Activated T-cell treated with anti-CD3 and anti-CD28 coated beads for 48 hours (primary cell): ENCODE data around the gene MRM2.

Source experiments
- DNase-seq: peaks from one replicate; pipeline ENCODE4 v3.0.0-alpha.2; 2020; ENCODE audit warnings: low read depth

MRM2 gene

GRCh38 chr7:2222516-2222915 is 19.5 kb downstream of the MRM2 start:
- DNase-seq: no peak

GRCh38 chr7:2220954-2221353 is 21.1 kb downstream of the MRM2 start:
- DNase-seq: no peak

DNA sequence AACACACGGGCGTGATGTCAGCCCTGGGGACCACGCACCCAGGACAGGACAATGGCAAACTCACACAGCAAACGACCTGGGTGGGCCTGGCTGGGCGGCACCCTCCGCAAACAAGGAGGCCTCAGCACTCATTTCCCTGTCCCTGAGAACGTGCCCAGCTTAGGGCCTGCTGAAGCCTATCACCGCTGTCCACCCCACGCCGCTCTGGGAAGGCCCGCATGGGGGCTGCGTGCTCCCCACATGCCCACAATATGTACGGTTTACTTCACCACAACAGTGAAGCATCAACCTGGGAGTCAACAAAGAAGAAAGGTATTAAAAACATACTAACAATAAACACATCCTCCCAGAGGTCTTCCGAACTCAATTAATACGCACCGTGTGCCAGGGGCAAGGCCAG is 21.5 kb downstream of the MRM2 start:
- no peak for DNase-seq

DNA sequence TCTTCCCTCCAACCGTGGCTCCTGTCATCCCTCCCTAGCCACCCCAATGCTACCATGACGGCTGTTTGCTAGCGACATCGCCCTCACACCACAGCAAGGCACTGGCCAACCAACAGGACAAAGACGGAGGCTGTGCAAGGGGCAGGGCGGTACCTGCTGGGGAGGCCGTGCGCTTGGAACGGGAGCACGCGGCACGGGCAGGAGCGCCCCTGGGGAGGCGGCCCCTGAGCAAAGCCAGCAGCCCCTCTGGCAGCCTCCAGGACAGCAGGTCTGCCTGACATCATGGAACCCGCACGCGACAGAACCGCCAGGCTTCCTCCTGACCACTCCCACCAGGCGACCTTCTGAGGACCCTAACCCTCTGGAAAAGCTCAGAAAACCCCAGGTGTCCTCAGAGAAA is 22.0 kb downstream of the MRM2 start:
- DNase-seq: no peak

DNA sequence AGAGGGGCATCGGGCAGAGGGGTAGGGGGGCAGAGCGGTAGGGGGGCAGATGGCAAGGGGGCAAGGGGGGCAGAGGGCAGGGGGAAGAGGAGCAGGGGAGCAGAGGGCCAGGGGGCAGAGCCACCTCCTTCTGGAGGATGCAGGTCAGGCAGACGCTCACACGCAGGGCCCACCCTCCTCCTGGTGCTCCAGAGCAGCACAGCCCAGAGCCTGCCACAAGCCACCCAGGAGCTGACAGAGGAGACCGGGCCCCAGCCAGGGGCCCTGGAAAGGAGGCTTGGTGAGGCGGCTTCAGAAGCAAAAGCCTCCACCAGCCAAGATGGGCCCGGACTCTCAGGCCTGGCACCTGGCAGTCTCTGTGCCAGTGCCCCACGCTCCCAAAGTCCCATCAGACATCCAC is 22.4 kb downstream of the MRM2 start:
- DNase-seq: no peak

GRCh38 chr7:2219136-2219535 is 22.9 kb downstream of the MRM2 start:
- DNase-seq: no peak

- no peak for DNase-seq
Observed at GRCh38 chr7:2218444-2218785, 23.6 kb downstream of the MRM2 start.

DNA sequence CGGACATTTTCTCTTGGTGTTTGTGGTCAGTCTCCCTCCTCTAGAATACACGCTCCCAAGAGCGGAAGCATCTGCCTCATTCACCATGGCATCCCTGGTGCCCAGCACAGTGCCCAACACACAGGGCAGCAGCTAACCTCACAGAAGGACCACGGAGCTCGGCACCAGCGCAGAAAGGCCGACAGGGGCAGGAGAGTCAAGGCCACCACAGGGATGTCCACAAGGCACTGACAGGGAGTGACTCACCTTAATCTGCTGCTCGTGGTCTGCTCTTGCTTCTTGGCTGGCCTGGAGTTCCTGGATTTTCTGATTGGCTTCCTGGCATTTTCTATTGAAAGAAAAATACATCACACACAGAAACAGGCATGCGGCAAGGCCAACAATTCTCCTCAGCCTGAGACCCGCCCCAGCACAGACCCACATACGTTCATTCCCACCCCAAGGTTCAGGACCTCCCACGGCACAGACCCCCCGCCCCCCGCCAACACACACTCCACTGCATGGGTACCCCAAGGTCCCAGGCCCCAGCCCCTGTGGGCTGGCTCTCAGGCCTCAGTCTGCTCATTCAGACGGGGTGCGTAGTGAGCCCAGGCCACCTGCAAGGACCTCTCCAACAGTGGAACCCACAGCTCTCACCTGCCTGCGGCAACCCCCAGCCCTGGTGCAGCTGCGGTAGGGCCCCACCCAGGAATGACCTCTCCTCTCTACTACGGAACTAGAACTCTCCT is 24.1 kb downstream of the MRM2 start:
- no peak for DNase-seq

- DNase-seq: no peak
Observed at GRCh38 chr7:2217206-2217605, 24.8 kb downstream of the MRM2 start.

DNA sequence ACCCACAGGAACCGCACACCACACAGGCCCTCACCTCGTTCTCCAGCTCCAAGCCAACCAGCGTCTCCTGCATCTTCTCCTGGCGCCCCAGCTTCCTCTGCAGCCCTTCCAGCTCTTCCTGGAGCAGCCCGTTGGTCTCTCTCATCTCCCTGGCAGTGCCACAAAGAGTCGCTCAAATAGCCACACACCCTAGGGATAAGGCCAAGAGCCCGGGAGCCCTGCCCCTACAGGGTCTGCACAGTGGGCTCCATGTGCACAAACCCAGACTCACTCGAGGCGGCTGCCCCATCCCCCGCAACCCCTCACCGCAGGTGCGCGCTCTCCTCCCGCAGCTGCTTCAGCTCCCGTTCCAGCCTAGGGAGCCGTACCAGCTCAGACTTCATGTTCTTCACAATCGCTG is 26.2 kb downstream of the MRM2 start:
- no peak for DNase-seq

DNA sequence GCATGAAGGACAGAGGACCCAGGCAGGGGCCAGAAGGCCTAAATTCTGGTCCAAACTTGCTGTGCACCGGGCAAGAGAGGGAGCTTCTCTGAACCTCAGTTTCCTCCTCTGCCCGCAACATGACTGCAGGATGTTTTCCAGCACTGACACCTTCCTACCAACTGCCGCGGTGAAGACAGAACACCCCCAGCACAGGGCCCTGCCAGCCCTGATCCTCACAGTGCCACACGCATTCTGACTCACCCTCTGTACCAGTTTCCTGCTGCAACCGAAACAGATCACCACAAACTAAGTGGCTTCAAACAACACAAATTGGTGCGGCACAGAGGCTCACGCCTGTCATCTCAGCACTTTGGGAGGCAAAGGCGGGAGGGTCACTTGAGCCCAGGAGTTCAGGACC is 27.4 kb downstream of the MRM2 start:
- no peak for DNase-seq

GRCh38 chr7:2213551-2214215 is 28.3 kb downstream of the MRM2 start:
- DNase-seq: no peak

DNA sequence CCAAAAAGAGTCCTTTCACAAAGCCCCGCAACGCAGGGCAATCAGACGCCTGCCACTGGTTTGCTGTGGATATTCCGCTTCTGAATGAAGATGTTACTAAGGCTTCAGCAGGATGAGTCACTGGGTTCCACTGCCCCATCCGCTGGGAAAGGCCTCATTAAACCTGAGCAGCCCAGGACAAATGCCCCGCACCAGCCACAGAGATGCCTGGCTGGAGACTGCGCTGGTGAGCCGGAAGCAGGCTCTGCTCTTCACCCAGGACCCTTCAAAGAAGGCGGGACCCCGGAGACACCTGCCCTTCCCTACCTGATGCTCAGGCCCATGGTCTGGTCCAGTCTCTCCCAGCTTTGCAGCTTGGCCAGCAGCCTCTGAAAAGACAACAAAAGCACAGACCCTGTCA is 29.1 kb downstream of the MRM2 start:
- no peak for DNase-seq

- no peak for DNase-seq
Observed at GRCh38 chr7:2211926-2212325, 30.1 kb downstream of the MRM2 start.

DNA sequence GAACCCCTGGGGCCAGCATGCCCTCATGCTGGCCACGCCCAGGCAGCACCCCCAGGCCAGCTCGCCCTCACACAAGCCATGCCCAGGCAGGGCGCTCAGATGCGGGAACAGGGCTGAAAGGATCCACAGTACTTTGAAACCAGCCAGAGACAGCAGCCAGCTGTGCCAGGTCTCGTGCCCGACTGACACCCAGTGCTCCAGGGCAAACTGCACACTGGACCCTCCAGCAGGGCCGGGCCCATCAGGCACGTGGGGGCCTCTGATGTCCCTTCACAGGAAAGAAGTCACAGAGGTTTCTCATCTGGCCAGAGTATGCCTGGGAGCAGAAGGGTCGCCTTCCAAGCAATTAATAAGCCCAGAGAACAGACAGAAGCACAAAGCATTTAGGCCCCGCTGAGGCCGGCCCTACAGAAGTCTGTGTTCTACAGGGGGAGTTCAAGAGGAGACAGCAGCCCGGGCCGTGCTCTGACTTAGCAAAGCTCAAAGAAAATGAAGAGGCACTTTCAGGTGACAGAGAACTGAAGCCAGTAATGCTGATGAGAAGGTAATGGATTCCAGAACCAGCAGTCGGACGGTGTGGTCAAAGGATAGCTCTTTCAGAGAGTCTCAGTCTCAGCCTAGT is 30.6 kb downstream of the MRM2 start:
- DNase-seq: no peak

DNA sequence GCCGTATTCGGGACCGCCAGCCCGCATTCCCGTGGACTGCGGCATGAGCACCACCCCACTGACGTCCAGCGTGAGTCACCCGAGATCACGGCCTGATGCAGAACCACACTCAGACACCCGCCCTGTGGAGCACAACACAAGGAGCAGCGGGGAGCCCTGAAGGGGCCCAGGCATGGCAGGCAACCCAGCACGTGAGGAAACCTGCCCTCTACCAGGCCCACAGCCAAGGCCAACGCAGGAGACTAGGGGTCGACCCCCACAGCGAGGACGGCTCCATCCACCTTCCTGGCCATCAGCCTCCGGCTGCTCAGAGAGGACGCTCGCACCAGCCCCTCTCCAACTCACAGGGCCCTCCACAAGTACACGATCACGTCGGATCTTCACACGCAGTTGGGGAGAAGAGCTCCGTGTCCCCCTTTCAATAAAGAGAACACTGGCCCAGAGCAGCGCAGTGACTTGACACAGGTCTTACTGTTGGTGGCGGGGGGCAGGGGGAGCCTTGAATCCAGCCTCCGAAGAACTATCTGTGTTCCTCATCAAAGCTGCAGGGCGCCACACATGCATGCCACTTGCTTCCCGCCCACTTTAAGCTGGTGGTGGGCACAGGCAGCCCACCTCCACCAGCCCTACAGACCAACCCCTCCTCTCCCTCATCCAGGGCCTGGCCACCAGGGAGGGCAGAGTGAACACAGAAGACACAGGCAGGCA is 31.3 kb downstream of the MRM2 start:
- no peak for DNase-seq

DNA sequence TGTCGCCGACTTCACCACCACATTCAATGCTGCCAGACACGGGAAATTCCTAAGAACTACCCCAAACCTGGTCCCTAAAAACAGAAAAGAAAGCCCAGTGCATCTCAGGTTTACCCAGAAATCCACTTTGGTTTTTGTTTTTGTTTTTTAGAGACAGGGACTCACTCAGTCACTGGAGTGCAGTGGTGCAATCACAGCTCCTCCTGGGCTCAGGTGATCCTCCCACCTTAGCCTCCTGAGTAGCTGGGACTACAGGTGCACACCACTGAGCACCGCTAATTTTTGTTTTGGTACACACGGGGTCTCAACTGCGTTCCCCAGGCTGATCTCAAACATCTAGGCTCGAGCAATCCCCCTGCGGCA is 32.1 kb downstream of the MRM2 start:
- DNase-seq: no peak

DNA sequence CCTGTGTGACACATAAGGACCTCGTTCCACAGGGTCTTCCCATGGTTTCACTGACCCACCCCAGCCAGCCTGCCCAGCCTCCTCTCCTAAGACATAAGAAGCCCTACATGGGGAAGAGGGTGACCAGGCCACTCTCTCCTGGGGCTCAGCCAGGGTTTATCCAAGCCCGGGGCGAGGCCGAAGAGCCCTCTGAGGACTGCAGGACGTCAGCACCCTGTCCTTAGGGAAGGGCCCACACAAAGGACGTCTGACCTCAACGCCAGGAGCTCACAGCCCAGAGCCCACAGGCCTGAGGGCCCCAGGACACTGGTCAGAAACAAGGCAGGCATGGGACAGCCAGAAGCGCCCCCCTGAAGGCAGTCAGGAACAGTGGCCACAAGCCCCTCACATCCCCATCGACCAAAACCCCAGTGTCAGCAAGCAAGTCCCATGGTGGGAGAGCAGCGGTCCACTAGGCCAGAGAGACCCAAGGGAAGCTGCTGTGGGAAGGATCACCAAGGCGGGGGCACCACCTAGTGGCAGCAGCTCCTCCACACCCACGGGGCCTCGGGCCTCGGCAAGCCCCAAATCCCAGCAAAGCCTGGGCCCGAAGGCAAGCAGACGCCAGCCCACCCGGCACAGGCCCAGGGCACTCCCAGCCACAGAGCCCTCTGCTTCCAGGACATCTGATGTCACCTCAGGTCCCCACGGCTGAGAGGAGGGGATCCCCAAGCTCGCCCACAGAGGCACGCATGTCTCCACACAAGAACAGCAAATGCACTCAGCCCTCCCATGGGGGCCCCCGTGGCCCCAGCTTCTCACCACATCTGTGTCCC is 32.7 kb downstream of the MRM2 start:
- DNase-seq: peak; percentile 15

DNA sequence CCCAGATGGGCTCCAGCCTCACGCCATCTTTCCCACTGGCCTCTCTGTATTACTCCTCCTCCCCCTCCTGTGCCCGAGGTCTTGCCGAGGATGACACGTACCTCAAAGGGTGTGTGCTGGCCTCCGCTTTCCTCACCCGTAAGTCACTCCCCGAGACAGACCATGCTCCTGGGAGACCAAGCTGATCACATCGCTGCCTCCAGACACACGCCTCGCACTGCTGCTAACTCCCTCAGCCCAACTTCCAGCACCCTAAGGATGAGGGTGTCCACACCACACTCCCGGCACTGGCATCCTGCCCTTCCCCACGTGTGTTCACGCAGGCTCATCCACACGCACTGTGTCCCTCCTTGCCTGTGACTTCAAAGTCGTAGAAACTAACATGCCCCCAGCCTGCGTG is 33.3 kb downstream of the MRM2 start:
- DNase-seq: no peak

- no peak for DNase-seq
Observed at GRCh38 chr7:2205036-2205780, 36.8 kb downstream of the MRM2 start.

DNA sequence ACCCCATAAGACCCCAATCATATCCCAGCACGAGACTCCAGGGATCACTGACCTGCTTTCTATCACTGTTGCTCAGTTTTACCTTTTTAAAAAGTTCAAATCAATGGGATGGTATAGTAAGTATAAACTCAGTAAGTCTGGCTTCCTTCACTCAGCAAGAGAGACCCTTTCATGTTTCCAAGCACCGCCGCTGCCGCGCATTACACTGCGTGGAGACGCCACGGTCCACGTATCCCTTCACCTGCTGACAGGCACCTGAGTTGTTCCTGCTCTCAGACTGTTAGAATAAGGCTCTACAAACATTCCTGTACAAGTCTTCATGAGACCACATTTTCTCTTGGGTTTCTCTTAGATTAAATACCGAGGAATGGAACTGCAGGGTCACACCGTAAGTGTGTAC is 37.6 kb downstream of the MRM2 start:
- no peak for DNase-seq
